Measurements from ENCODE around the gene CNTNAP3. TPM values are rescaled to one million over a fixed set of nuclear protein-coding genes. Genes with fewer than 3 reads are reported as not detected.
"Not testable (repeated sequence)": the region's sequence is repeated elsewhere in the genome, so short reads cannot be mapped to it uniquely, and the experiment has no call there.

Gene CNTNAP3
- total and polyA plus RNA-seq, 7 experiments from 2014 or later = not detected

DNA sequence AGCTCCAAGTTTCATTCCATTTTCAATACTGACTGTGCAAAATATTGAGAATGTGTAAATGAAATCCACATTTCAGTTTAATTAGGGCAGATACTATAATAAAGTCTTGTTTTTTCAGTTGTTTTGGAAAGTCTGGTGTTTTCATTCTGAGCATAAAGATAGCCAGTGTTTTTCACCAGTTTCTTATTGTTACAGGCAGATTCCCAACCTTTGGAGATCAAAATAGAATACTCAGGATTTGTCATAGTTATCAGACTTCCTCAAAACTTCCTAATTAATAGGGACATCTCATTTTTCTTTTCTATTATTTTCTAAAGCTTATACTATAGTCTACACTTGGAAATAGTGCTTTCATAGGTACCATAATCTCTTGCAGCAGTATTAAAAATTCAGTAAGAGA is 176.2 kb downstream of the CNTNAP3 start:
- H3K4me3 ChIP-seq (ENCODE audit: low read length); CTCF ChIA-PET; H3K9me3 ChIP-seq (ENCODE audit: control insufficient read depth in 2 of 3, low read length in 3 of 3); H3K27me3 ChIP-seq (ENCODE audit: control insufficient read depth in 2 of 2, insufficient read depth in 2 of 2, low read length in 2 of 2); intact Hi-C loops (cut with micrococcal nuclease); H3K27ac Mint-ChIP-seq; H3K36me3 ChIP-seq (ENCODE audit: control insufficient read depth in 2 of 3, insufficient read depth in 3 of 3, low read length in 3 of 3); H3K4me1 ChIP-seq (ENCODE audit: control insufficient read depth in 2 of 2, insufficient read depth in 2 of 2, low read length in 2 of 2); H3K36me3 Mint-ChIP-seq; DNase-seq; H3K4me3 Mint-ChIP-seq; POLR2A ChIA-PET; H3K4me1 Mint-ChIP-seq; ATAC-seq; H3K27ac ChIP-seq (ENCODE audit: low read depth, low read length); H3K27me3 Mint-ChIP-seq; H3K9me3 Mint-ChIP-seq: not testable (repeated sequence)

DNA sequence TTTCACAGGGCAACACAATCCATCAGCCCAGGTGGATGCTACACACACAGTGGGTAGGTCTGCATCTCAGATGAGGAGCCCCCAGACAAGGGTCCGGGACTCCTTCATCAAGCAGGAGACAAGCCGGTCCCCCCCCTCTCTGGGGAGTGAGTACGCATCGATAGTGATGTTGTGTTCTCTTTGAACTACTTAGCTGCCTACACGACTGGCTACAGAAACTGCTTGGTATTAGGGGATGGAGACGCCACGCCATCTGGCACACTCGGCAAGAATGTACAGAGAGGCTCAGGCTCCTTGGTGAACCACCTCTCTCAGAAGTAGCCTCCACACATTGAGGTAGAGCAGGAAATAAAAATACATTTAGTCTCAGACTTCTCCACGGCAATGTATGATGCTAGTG is 179.8 kb downstream of the CNTNAP3 start:
- Histone ChIP-seq H3K9me3 (ENCODE audit: control insufficient read depth in 2 of 3, low read length in 3 of 3) (no peaks in the 10 kb centered on the region), H3K4me3 (ENCODE audit: low read length) (no peak overlapping the region), H3K4me1 (ENCODE audit: control insufficient read depth in 2 of 2, insufficient read depth in 2 of 2, low read length in 2 of 2) (no peaks in the 10 kb centered on the region), H3K27ac (ENCODE audit: low read depth, low read length) (no peak overlapping the region), H3K36me3 (ENCODE audit: control insufficient read depth in 2 of 3, insufficient read depth in 3 of 3, low read length in 3 of 3) (no peaks in the 10 kb centered on the region), H3K27me3 (ENCODE audit: control insufficient read depth in 2 of 2, insufficient read depth in 2 of 2, low read length in 2 of 2) (no peaks in the 10 kb centered on the region)
- ChIA-PET POLR2A (no interaction called here), CTCF (no interaction called here)
- intact Hi-C loops (cut with micrococcal nuclease) = no loop called here
- Mint-ChIP-seq H3K4me3 (no peak overlapping the region), H3K4me1 (no peaks in the 10 kb centered on the region), H3K36me3 (no peaks in the 10 kb centered on the region), H3K27me3 (peaks cover 0 to 10% (median 6%) of the 10 kb centered on the region in 5 donors), H3K27ac (no peak overlapping the region), H3K9me3 (peaks cover 0 to 5% (median 0%) of the 10 kb centered on the region in 11 donors)
- ATAC-seq (no peak), DNase-seq (no peak)

DNA sequence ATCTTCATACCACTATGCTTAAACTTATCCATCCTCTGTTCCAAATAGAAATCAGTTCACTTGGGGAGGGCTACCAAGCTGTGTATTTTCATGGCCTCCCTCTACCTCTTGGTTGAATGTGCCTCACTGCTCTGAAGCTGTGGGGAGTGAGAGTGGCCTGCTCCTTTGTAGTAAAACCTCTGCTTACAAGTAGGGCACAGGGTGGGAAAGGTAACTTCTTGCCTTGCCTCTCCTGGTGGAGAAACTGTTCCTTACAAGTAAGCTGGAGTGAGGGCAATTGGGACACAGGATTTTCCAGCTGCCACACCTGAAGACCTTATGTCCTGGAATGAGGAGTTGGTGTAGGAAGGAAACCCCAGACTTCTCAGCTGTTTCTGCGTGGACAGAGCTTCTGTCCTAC is 190.8 kb downstream of the CNTNAP3 start:
- H3K27me3 ChIP-seq (ENCODE audit: control insufficient read depth in 2 of 2, insufficient read depth in 2 of 2, low read length in 2 of 2); H3K4me1 Mint-ChIP-seq; DNase-seq; H3K27me3 Mint-ChIP-seq; H3K4me3 ChIP-seq (ENCODE audit: low read length); H3K4me3 Mint-ChIP-seq; POLR2A ChIA-PET; H3K36me3 ChIP-seq (ENCODE audit: control insufficient read depth in 2 of 3, insufficient read depth in 3 of 3, low read length in 3 of 3); CTCF ChIA-PET; H3K27ac ChIP-seq (ENCODE audit: low read depth, low read length); H3K36me3 Mint-ChIP-seq; intact Hi-C loops (cut with micrococcal nuclease); H3K9me3 Mint-ChIP-seq; H3K4me1 ChIP-seq (ENCODE audit: control insufficient read depth in 2 of 2, insufficient read depth in 2 of 2, low read length in 2 of 2); H3K9me3 ChIP-seq (ENCODE audit: control insufficient read depth in 2 of 3, low read length in 3 of 3); H3K27ac Mint-ChIP-seq; ATAC-seq: not testable (repeated sequence)

DNA sequence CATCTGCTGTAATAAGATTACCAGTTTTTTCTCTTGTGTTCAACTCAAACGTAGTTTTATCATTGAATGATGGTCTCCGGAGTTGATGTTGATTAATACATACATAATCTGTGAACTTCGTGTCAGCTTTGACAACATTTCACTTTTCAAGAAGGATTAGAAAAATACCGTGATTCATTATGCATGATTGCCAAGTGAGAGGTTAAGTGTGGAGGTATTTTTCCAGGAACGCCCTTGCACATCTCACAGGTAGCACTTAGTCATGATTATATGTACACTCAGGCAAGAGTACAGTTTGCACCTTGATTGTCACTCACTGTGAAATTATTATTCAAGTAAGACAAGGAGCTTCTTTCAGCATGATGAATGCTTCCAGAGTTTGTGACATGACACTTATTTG is 202.7 kb downstream of the CNTNAP3 start:
- DNase-seq; CTCF ChIA-PET; H3K36me3 ChIP-seq (ENCODE audit: control insufficient read depth in 2 of 3, insufficient read depth in 3 of 3, low read length in 3 of 3); H3K4me1 ChIP-seq (ENCODE audit: control insufficient read depth in 2 of 2, insufficient read depth in 2 of 2, low read length in 2 of 2); ATAC-seq; H3K36me3 Mint-ChIP-seq; H3K4me1 Mint-ChIP-seq; H3K27ac Mint-ChIP-seq; H3K9me3 Mint-ChIP-seq; H3K4me3 Mint-ChIP-seq; H3K9me3 ChIP-seq (ENCODE audit: control insufficient read depth in 2 of 3, low read length in 3 of 3); intact Hi-C loops (cut with micrococcal nuclease); H3K27me3 ChIP-seq (ENCODE audit: control insufficient read depth in 2 of 2, insufficient read depth in 2 of 2, low read length in 2 of 2); H3K4me3 ChIP-seq (ENCODE audit: low read length); H3K27ac ChIP-seq (ENCODE audit: low read depth, low read length); POLR2A ChIA-PET: not testable (repeated sequence)
- H3K27me3 Mint-ChIP-seq = peaks cover under 1 to 18% (median 1%) of the 10 kb centered on the region in 5 donors

DNA sequence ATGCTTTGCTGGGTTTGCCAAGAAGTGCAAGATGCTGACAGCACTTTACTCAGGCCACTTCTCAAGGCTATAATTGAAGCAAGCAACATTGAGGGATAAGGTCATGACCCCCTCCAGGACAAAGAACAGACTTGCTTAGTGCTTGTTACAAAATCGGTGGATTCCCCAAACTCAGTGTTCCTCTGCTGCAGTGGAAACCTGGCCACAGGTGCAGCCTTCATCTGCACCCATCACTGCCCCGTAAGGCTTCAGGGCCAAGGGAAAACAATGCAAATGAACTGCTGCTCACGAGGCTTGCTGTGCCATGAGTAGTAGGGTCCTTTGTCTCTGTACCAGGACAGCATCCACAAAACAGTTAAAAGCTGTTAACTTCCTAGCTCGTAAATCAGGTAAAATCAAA is 205.4 kb downstream of the CNTNAP3 start:
- H3K4me1 Mint-ChIP-seq; POLR2A ChIA-PET; intact Hi-C loops (cut with micrococcal nuclease); ATAC-seq; H3K27me3 ChIP-seq (ENCODE audit: control insufficient read depth in 2 of 2, insufficient read depth in 2 of 2, low read length in 2 of 2); H3K4me3 Mint-ChIP-seq; H3K36me3 Mint-ChIP-seq; H3K4me3 ChIP-seq (ENCODE audit: low read length); H3K9me3 ChIP-seq (ENCODE audit: control insufficient read depth in 2 of 3, low read length in 3 of 3); H3K27ac Mint-ChIP-seq; H3K27ac ChIP-seq (ENCODE audit: low read depth, low read length); H3K36me3 ChIP-seq (ENCODE audit: control insufficient read depth in 2 of 3, insufficient read depth in 3 of 3, low read length in 3 of 3); H3K4me1 ChIP-seq (ENCODE audit: control insufficient read depth in 2 of 2, insufficient read depth in 2 of 2, low read length in 2 of 2); CTCF ChIA-PET; H3K9me3 Mint-ChIP-seq; DNase-seq: not testable (repeated sequence)
- peaks cover 9 to 27% (median 10%) of the 10 kb centered on the region in 5 donors for H3K27me3 Mint-ChIP-seq

DNA sequence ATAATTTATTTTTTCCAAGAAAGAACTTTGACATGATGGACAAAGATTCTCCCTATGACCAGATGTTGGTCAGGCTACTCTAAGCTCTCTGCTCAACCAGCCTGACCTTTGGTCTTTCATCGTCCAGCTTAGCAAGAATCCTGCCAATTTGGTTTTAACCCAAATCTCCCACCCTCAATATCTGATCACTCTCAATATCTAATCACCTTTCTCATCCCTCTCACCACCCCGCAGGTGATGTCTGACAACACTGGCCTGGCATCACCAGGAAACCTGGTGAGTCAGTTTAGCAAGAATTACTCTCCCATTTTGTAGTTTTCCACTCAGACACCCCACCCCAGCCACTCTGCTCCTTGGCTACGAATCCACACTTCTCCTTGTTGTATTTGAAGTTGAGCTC is 207.9 kb downstream of the CNTNAP3 start:
- H3K9me3 Mint-ChIP-seq; DNase-seq; intact Hi-C loops (cut with micrococcal nuclease); H3K4me3 ChIP-seq (ENCODE audit: low read length); H3K4me3 Mint-ChIP-seq; H3K4me1 Mint-ChIP-seq; H3K27ac Mint-ChIP-seq; H3K36me3 ChIP-seq (ENCODE audit: control insufficient read depth in 2 of 3, insufficient read depth in 3 of 3, low read length in 3 of 3); POLR2A ChIA-PET; H3K4me1 ChIP-seq (ENCODE audit: control insufficient read depth in 2 of 2, insufficient read depth in 2 of 2, low read length in 2 of 2); CTCF ChIA-PET; H3K9me3 ChIP-seq (ENCODE audit: control insufficient read depth in 2 of 3, low read length in 3 of 3); H3K36me3 Mint-ChIP-seq; H3K27me3 ChIP-seq (ENCODE audit: control insufficient read depth in 2 of 2, insufficient read depth in 2 of 2, low read length in 2 of 2); ATAC-seq; H3K27ac ChIP-seq (ENCODE audit: low read depth, low read length): not testable (repeated sequence)
- peaks cover 9 to 33% (median 14%) of the 10 kb centered on the region in 5 donors for H3K27me3 Mint-ChIP-seq

DNA sequence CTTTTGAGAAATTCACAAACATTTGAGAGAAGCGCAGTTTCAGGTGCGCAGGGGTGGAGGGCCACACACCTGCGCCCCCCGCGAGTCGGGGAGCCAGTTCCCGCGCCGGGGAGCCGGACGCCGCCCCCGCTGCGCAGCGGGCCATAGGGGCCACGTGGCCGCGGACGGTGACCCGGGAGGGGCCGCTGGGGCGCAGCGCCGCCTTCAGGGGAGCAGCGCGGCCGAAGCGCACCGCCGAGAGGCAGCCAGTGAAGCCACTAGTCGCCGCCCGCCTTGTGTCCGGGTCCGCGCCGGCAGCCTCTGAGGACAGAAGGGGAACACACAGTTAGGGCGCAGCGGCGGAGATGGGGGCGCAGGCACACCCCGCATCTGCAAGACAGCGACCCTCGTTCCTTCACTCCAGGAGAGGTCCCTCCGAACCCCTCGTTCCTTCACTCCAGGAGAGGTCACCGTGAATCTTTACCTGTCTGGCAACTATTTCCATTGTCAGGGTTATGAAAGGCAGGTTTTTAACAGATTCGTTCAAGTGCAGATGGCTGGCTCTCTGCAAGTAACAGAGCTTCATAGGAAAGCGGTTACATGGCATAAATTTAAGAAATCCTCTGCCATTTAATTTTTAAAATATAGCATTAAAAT is 209.2 kb downstream of the CNTNAP3 start:
- H3K27me3 Mint-ChIP-seq = peaks cover 9 to 33% (median 14%) of the 10 kb centered on the region in 5 donors
- CTCF ChIA-PET; H3K4me1 Mint-ChIP-seq; H3K27ac Mint-ChIP-seq; H3K9me3 ChIP-seq (ENCODE audit: control insufficient read depth in 2 of 3, low read length in 3 of 3); H3K9me3 Mint-ChIP-seq; H3K4me3 Mint-ChIP-seq; DNase-seq; POLR2A ChIA-PET; H3K27ac ChIP-seq (ENCODE audit: low read depth, low read length); H3K36me3 Mint-ChIP-seq; H3K4me1 ChIP-seq (ENCODE audit: control insufficient read depth in 2 of 2, insufficient read depth in 2 of 2, low read length in 2 of 2); intact Hi-C loops (cut with micrococcal nuclease); H3K36me3 ChIP-seq (ENCODE audit: control insufficient read depth in 2 of 3, insufficient read depth in 3 of 3, low read length in 3 of 3); H3K27me3 ChIP-seq (ENCODE audit: control insufficient read depth in 2 of 2, insufficient read depth in 2 of 2, low read length in 2 of 2); H3K4me3 ChIP-seq (ENCODE audit: low read length): not testable (repeated sequence)
- peak; percentile 14 for ATAC-seq
